ENCODE data around the gene GAL3ST3.
A peak's percentile ranks its signal among the peaks of the same experiment; 100 is the strongest.

GAL3ST3 gene

GRCh38 chr11:66069715-66070603 is 21.0 kb upstream of the GAL3ST3 start, which contains the start of gene PACS1:
Gene PACS1 (plus strand): TSS chr11:66070272. CDS start chr11:66070487, 215 bp downstream.
- no peak for DNase-seq

GRCh38 chr11:66068923-66069714 is 20.2 kb upstream of the GAL3ST3 start:
- DNase-seq: no peak

- DNase-seq: no peak
These were observed 19.3 kb upstream of the GAL3ST3 start for GRCh38 chr11:66068154-66068821.

- DNase-seq: no peak
These were observed 18.7 kb upstream of the GAL3ST3 start for GRCh38 chr11:66067640-66068039.

- DNase-seq: no peak
These were observed 17.8 kb upstream of the GAL3ST3 start for GRCh38 chr11:66066751-66067150.

GRCh38 chr11:66064571-66064970 is 15.6 kb upstream of the GAL3ST3 start:
- DNase-seq: no peak

GRCh38 chr11:66063900-66064299 is 14.9 kb upstream of the GAL3ST3 start:
- DNase-seq: no peak

GRCh38 chr11:66062408-66062807 is 13.4 kb upstream of the GAL3ST3 start:
- no peak for DNase-seq

GRCh38 chr11:66061268-66061667 is 12.3 kb upstream of the GAL3ST3 start:
- DNase-seq: no peak

GRCh38 chr11:66059966-66060680 is 11.2 kb upstream of the GAL3ST3 start:
- no peak for DNase-seq

GRCh38 chr11:66056501-66056900 is 7.5 kb upstream of the GAL3ST3 start:
- no peak for DNase-seq

- DNase-seq: no peak
These were observed 6.1 kb upstream of the GAL3ST3 start for GRCh38 chr11:66055021-66055420.

GRCh38 chr11:66052664-66052982 is 3.7 kb upstream of the GAL3ST3 start:
- DNase-seq: no peak

- DNase-seq: peak; percentile 89
These were observed 3.1 kb upstream of the GAL3ST3 start, which contains the start of gene SF3B2 for GRCh38 chr11:66051766-66052663. Gene SF3B2 (plus strand): TSS chr11:66052364. CDS start chr11:66052385, 21 bp downstream.

- DNase-seq: no peak
These were observed 2.4 kb upstream of the GAL3ST3 start for GRCh38 chr11:66051371-66051765.

- no peak for DNase-seq
These were observed 1.7 kb upstream of the GAL3ST3 start for GRCh38 chr11:66050581-66051231.

GRCh38 chr11:66047541-66048365 is 1.2 kb downstream of the GAL3ST3 start:
- DNase-seq: no peak

GRCh38 chr11:66046901-66047300 is 2.1 kb downstream of the GAL3ST3 start:
- DNase-seq: no peak

GRCh38 chr11:66045177-66045639 is 3.8 kb downstream of the GAL3ST3 start:
- peak; percentile 58 for DNase-seq

GRCh38 chr11:66044757-66045156 is 4.2 kb downstream of the GAL3ST3 start:
- no peak for DNase-seq
